Left lung (tissue), 10 donors: ENCODE measurements around the gene C10orf143. TPM values are rescaled to one million over a fixed set of nuclear protein-coding genes. Genes with fewer than 3 reads are reported as not detected.

ENCODE experiments used
- ATAC-seq: fragments of 200-7000 bp; cut with Tn5 transposase; one replicate; pipeline ENCODE4 v1.9.1; 2020; ENCODE audit warnings: moderate library complexity
- DNase-seq, 4 donors: peaks; one replicate each; pipeline ENCODE4 v3.0.0-alpha.2; 2013 to 2020
- H3K27ac ChIP-seq, 2 donors: fragments of 200-600 bp; sonication (generic) in 1 of 2; one replicate each; pipeline versions ENCODE4 v1.5.0 to v1.8.0; 2020 to 2021
- H3K27me3 ChIP-seq, 2 donors: fragments of 200-600 bp; sonication (generic) in 1 of 2; one replicate each; pipeline versions ENCODE4 v1.5.0 to v1.8.0; 2020 to 2021
- H3K36me3 ChIP-seq, 2 donors: fragments of 200-600 bp; sonication (generic) in 1 of 2; one replicate each; pipeline versions ENCODE4 v1.5.0 to v1.8.0; 2020 to 2021
- H3K4me1 ChIP-seq, 2 donors: fragments of 200-600 bp; one replicate each; pipeline ENCODE4 v1.8.0; 2021
- H3K4me3 ChIP-seq, 2 donors: fragments of 200-600 bp; sonication (generic) in 1 of 2; one replicate each; pipeline versions ENCODE4 v1.5.0 to v1.8.0; 2020 to 2021; ENCODE audit warnings: mild to moderate bottlenecking in 1 of 2
- H3K9me3 ChIP-seq, 2 donors: fragments of 200-600 bp; sonication (generic) in 1 of 2; one replicate each; pipeline versions ENCODE4 v1.5.0 to v1.8.0; 2020 to 2021
- intact Hi-C, 2 donors: fragments of 100-400 bp; cut with DNase I; formaldehyde crosslinking; loops; one replicate each; pipeline versions ENCODE4 v1.11.2 to v1.14.2; 2022
- polyA plus RNA-seq, 6 donors: library from polyadenylated mRNA; unstranded; fragments of 120-200 nt; gene quantifications; one replicate each; pipeline ENCODE4 v1.2.1, GENCODE V29; 2013; ENCODE audit not compliant: insufficient read length in 6 of 6
- total RNA-seq, 2 donors: library from RNA; stranded (reverse); fragmentation: NEBNext Ultra II Directional; extraction: Animal tissue kit (Norgen Biotek cat#: 25700); gene quantifications; one replicate each; pipeline ENCODE4 v1.2.1, GENCODE V29; 2021
- TF ChIP-seq, protein P1 (sequence below), 2 donors: fragments of 200-600 bp; sonication (generic) in 1 of 2; IDR thresholded peaks; one replicate each; pipeline versions ENCODE4 v1.5.0 to v1.8.0; 2021; ENCODE audit warnings: antibody characterized with exemption in 2 of 2
- donor health status: DM: no; HTN: yes; CAD: no.
- donor health status: DM: no; HTN: no; CAD: no.

Gene C10orf143
- total and polyA plus RNA-seq, 8 donors: 2.0 to 5.6 (median 5.0) TPM

DNA sequence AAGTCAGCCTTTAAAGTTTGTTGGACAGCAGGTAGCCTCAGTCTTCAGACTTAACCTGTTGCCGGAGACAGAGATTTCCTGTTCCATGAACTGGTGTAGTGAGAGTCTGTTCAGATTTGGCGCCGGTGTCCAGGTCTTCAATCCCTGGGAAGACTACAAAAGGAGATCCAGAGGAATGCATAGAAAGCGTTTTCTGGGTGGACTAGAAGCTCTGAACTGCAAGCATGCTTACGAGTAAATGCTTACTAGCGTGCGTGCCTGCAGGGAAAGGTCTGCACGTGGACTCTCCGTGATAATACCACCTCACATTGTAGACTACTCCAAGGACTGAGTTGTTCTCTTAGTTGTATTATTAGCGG, 26.4 kb upstream of the C10orf143 start:
- ATAC-seq (peak; percentile 4), DNase-seq (no peak)
- Histone ChIP-seq H3K4me1 (peaks cover 19 to 57% of the 10 kb centered on the region in 2 donors), H3K27ac (peak overlapping the region; percentile 85 to 86), H3K9me3 (no peaks in the 10 kb centered on the region), H3K4me3 (peak overlapping the region; percentile 98 to 100), H3K27me3 (no peaks in the 10 kb centered on the region), H3K36me3 (peaks cover 0 to 4% of the 10 kb centered on the region in 2 donors)
- TF ChIP-seq, protein P1, sequence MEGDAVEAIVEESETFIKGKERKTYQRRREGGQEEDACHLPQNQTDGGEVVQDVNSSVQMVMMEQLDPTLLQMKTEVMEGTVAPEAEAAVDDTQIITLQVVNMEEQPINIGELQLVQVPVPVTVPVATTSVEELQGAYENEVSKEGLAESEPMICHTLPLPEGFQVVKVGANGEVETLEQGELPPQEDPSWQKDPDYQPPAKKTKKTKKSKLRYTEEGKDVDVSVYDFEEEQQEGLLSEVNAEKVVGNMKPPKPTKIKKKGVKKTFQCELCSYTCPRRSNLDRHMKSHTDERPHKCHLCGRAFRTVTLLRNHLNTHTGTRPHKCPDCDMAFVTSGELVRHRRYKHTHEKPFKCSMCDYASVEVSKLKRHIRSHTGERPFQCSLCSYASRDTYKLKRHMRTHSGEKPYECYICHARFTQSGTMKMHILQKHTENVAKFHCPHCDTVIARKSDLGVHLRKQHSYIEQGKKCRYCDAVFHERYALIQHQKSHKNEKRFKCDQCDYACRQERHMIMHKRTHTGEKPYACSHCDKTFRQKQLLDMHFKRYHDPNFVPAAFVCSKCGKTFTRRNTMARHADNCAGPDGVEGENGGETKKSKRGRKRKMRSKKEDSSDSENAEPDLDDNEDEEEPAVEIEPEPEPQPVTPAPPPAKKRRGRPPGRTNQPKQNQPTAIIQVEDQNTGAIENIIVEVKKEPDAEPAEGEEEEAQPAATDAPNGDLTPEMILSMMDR (IDR thresholded peaks at IDR 0.05): no peak
- intact Hi-C loops: no loop called here

DNA sequence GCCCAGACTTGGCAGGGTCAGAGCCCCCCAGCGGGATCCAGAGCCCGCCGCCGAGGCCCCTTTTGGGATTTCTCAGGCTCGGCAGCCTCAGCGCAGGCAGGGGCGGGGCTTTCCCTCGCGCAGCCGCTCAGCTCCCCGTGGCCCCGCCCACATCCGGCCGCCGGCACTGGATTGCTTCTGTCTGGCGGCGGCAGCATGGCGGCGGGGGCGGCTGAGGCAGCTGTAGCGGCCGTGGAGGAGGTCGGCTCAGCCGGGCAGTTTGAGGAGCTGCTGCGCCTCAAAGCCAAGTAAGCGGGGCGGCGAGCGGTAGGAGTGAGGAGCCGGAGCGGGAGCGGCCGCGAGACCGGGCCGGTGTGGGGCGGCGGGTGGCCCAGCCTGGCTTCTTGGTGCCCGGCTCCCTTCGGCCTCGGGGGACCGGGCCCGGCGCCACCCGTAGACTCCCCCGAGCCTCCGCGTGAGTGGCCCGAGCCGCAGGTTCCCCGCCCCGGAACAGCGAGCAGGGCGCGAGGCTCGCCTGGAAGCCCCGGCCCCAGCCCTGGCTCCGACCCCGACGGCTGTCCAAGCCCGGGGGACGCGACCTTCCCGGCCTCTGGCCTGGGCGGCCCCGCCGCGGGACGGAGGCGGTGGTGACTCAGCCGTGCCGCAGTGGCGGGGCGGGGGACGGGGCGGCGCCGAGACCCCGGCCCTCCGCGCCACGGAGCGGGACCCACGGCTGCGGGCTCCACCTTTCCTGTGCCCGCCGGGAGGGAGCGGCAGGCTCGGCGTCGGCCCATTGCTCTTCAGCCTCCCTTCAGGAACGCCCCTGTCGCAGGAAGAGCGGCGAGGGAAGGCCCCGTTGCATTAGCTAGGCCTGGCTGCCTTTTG, 25.8 kb upstream of the C10orf143 start, which contains the start of gene GLRX3:
Gene GLRX3 (plus strand): TSS at position 166 of the 864 bp plus-strand sequence. CDS start 30 bp downstream, at position 196.
- Histone ChIP-seq H3K36me3 (no peaks in the 10 kb centered on the region), H3K27ac (peak within 1 kb of the TSS; percentile 85 to 86), H3K27me3 (no peaks in the 10 kb centered on the region), H3K9me3 (no peaks in the 10 kb centered on the region), H3K4me1 (peaks cover 19 to 51% of the 10 kb centered on the region in 2 donors), H3K4me3 (peak within 1 kb of the TSS; percentile 98 to 100)
- intact Hi-C loops: no loop called here
- TF ChIP-seq, protein P1 (IDR thresholded peaks at IDR 0.05): no peak
- DNase-seq: peak; percentile 82 to 98 (median 90)
- peak; percentile 95 for ATAC-seq

DNA sequence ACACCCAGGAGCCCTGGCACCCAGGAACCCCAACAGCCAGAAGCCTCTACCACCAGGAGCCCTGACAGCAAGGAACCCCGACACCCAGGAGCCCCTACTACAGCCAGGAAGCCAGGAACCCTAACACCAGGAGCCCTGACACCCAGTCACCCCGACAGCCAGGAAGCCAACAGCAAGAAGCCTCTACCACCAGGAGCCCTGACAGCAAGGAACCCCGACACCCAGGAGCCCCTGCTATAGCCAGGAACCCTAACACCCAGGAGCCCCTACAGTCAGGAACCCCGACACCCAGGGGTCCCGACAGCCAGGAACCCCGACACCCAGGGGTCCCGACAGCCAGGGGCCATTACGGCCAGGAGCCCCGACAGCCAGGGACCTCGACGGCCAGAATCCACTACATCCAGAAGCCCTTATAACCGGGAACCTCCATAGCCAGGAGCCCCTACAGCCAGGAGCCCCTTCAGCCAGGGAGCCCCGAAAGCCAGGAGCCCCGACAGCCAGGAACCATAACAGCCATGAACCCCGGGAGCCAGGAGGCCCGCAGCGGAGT, 25.1 kb upstream of the C10orf143 start:
- Histone ChIP-seq H3K9me3 (no peaks in the 10 kb centered on the region), H3K27ac (peak overlapping the region; percentile 85 to 86), H3K4me1 (peaks cover 19 to 44% of the 10 kb centered on the region in 2 donors), H3K36me3 (no peaks in the 10 kb centered on the region), H3K27me3 (peaks cover 0 to 3% of the 10 kb centered on the region in 2 donors), H3K4me3 (peak overlapping the region; percentile 98 to 100)
- ATAC-seq: no peak
- intact Hi-C loops: no loop called here
- no peak for DNase-seq
- TF ChIP-seq, protein P1 (IDR thresholded peaks at IDR 0.05): no peak

DNA sequence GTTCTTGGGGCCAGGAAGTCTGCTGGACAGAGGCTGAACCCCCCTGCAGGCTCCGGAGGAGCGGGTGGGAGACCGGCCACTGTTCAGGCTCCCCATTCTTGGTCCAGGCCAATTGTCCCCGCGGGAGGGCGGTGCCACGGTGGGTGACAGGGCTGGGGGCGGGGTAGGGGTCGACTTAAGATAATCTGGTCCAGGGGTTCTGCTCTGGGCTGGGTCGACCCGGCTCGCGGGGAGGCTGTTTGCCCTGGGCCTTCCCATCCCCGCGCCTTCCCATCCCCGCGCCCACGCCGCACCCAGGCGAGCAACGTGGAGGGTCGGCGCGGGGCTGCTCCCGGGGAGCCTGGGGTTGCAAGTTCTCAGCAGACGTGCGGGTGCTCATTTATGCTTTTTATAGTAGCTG, 18.3 kb upstream of the C10orf143 start:
- H3K27ac ChIP-seq: no peak overlapping the region
- H3K9me3 ChIP-seq: no peaks in the 10 kb centered on the region
- H3K4me3 ChIP-seq: no peak overlapping the region
- DNase-seq (no peak), ATAC-seq (no peak)
- TF ChIP-seq, protein P1 (IDR thresholded peaks at IDR 0.05): no peak
- H3K27me3 ChIP-seq: peaks cover 9 to 49% of the 10 kb centered on the region in 2 donors
- no peaks in the 10 kb centered on the region for H3K4me1 ChIP-seq
- H3K36me3 ChIP-seq: no peaks in the 10 kb centered on the region
- intact Hi-C loops: no loop called here
